Neural progenitor cell (in vitro differentiated cells): ENCODE measurements around the gene C19orf12.

Experiments used
- CTCF ChIP-seq: fragments of 200-600 bp; sonication (generic); IDR thresholded peaks from 2 replicates; pipeline ENCODE4 v1.5.1; 2017; ENCODE audit warnings: antibody characterized with exemption, mild to moderate bottlenecking
- EZH2 ChIP-seq: fragments of 200-600 bp; sonication (generic); IDR thresholded peaks from 2 replicates; pipeline ENCODE4 v1.6.1; 2017; ENCODE audit warnings: antibody characterized with exemption, mild to moderate bottlenecking, moderate library complexity
- EZH2phosphoT487 ChIP-seq: fragments of 200-600 bp; sonication (generic); IDR thresholded peaks from 2 replicates; pipeline ENCODE4 v1.6.1; 2017; ENCODE audit warnings: antibody characterized with exemption

DNA sequence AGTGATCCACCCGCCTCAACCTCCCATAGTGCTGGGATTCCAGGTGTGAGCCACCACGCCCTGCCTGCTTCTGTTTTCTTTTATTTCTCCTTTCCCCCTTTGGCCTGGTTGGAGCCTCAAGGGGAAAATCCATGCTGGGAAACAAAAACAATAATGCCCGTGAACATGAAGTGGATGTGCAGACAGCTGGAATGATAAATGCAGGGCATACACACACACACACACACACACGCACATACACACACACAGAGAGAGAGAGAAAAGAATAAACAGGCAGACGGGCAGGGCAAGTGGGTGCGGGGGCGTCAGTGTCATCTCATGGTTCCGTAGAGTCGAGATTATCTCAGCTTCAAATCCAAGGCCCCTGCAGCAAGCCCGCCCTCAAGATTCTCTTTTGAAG lies 54.2 kb downstream of the C19orf12 start:
- TF ChIP-seq CTCF (no peak), EZH2 (no peak), EZH2phosphoT487 (no peak)
